GM18505 (cell line): ENCODE data around the gene KIF6.

Experiments
- ATAC-seq: cut with Tn5 transposase; IDR thresholded peaks from one replicate; pipeline ENCODE4 v1.9.1; 2021; ENCODE audit not compliant: unreplicated experiment
- POLR2A ChIP-seq: IDR thresholded peaks from 4 replicates; pipeline ENCODE4 v1.6.1; 2011; ENCODE audit warnings: borderline replicate concordance; ENCODE audit not compliant: insufficient read depth, insufficient read length; ENCODE audit errors: extremely low read depth

The KIF6 gene

GRCh38 chr6:39282774-39283173 lies 442.4 kb downstream of the KIF6 start:
- no peak for TF ChIP-seq POLR2A
- ATAC-seq = no peak

GRCh38 chr6:39281312-39281980 lies 443.8 kb downstream of the KIF6 start:
- no peak for ATAC-seq
- TF ChIP-seq POLR2A = no peak

GRCh38 chr6:39280247-39280731 lies 444.9 kb downstream of the KIF6 start:
- no peak for ATAC-seq
- TF ChIP-seq POLR2A = no peak
